Endothelial cell (in vitro differentiated cells): Measurements from ENCODE around the gene MOCS2. TPM values are rescaled to one million over a fixed set of nuclear protein-coding genes. Genes with fewer than 3 reads are reported as not detected.

Experiments used
- DNase-seq: peaks from one replicate; pipeline ENCODE4 v3.0.0; 2021; ENCODE audit warnings: low spot score
- H3K27ac Mint-ChIP-seq: one replicate; pipeline ENCODE4 v1.8.0; 2021; ENCODE audit warnings: mixed read lengths, inconsistent platforms; ENCODE audit not compliant: unreplicated experiment
- H3K27me3 Mint-ChIP-seq: one replicate; pipeline ENCODE4 v1.8.0; 2021; ENCODE audit warnings: mild to moderate bottlenecking, moderate library complexity, mixed read lengths, inconsistent platforms; ENCODE audit not compliant: unreplicated experiment
- H3K36me3 Mint-ChIP-seq: one replicate; pipeline ENCODE4 v1.8.0; 2021; ENCODE audit warnings: mild to moderate bottlenecking, low read depth, mixed read lengths, inconsistent platforms; ENCODE audit not compliant: unreplicated experiment
- H3K4me1 Mint-ChIP-seq: one replicate; pipeline ENCODE4 v1.8.0; 2021; ENCODE audit warnings: mild to moderate bottlenecking, mixed read lengths, inconsistent platforms; ENCODE audit not compliant: unreplicated experiment
- H3K4me3 Mint-ChIP-seq: one replicate; pipeline ENCODE4 v1.8.0; 2021; ENCODE audit warnings: mild to moderate bottlenecking, mixed read lengths, inconsistent platforms; ENCODE audit not compliant: unreplicated experiment
- H3K9me3 Mint-ChIP-seq: one replicate; pipeline ENCODE4 v1.8.0; 2021; ENCODE audit warnings: mixed read lengths, inconsistent platforms; ENCODE audit not compliant: unreplicated experiment
- total RNA-seq: library from RNA; stranded (reverse); fragmentation: NEBNext Ultra II Directional; extraction: Animal tissue kit (Norgen Biotek cat#: 25700); gene quantifications from one replicate; pipeline ENCODE4 v1.2.1, GENCODE V29; 2021; ENCODE audit not compliant: unreplicated experiment
- TF ChIP-seq, protein P1 (sequence below): fragments of 200-600 bp; sonication (generic); IDR thresholded peaks from one replicate; pipeline ENCODE4 v1.5.0; 2021; ENCODE audit warnings: antibody characterized with exemption; ENCODE audit not compliant: unreplicated experiment

MOCS2 gene
- total RNA-seq, 1 donor from 2014 or later, result 29.6 TPM

DNA sequence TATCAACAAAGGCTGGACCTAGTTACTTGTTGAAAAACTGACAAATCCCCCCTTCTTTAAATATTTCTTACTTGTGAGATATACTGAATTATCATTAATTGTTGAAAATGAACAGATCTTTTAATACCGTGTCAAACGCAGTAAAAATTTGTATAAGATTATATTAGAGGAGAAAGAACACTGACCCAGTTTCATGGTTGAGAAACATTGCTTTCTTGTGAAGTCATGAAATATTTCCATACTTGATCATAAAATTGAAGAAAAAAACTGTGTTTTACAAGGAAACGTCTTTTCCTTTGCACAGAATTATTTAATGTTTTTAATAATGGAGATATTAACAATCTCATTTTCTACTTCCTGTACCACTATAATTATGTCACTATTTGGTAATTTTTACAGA, 45.8 kb downstream of the MOCS2 start:
- no peaks in the 10 kb centered on the region for H3K4me1 Mint-ChIP-seq
- H3K4me3 Mint-ChIP-seq, result no peak overlapping the region
- H3K36me3 Mint-ChIP-seq, result peaks cover 11% of the 10 kb centered on the region
- TF ChIP-seq, protein P1, sequence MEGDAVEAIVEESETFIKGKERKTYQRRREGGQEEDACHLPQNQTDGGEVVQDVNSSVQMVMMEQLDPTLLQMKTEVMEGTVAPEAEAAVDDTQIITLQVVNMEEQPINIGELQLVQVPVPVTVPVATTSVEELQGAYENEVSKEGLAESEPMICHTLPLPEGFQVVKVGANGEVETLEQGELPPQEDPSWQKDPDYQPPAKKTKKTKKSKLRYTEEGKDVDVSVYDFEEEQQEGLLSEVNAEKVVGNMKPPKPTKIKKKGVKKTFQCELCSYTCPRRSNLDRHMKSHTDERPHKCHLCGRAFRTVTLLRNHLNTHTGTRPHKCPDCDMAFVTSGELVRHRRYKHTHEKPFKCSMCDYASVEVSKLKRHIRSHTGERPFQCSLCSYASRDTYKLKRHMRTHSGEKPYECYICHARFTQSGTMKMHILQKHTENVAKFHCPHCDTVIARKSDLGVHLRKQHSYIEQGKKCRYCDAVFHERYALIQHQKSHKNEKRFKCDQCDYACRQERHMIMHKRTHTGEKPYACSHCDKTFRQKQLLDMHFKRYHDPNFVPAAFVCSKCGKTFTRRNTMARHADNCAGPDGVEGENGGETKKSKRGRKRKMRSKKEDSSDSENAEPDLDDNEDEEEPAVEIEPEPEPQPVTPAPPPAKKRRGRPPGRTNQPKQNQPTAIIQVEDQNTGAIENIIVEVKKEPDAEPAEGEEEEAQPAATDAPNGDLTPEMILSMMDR, result no peak
- DNase-seq, result no peak
- no peak overlapping the region for H3K27ac Mint-ChIP-seq
- no peaks in the 10 kb centered on the region for H3K9me3 Mint-ChIP-seq
- no peaks in the 10 kb centered on the region for H3K27me3 Mint-ChIP-seq

DNA sequence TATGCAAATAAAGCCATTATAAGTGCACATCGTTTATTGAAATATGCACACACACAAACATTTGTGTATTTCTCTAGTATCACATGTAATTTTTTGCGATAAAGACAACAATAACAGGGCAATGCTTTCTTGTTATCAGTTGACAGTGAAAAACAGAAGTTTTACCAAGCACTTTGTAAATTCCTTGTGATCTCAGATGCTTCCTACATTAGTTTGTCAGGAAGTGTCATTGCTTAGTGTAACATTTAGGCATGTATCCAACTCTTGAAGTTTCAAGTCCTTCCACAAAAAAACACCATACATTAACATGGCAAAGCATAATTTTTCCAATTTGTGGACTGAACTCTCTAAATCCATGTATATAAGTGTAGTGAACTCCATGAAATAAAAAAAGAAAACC, 46.4 kb downstream of the MOCS2 start:
- DNase-seq, result no peak
- H3K9me3 Mint-ChIP-seq, result no peaks in the 10 kb centered on the region
- peaks cover 11% of the 10 kb centered on the region for H3K36me3 Mint-ChIP-seq
- H3K27me3 Mint-ChIP-seq, result no peaks in the 10 kb centered on the region
- H3K4me1 Mint-ChIP-seq, result no peaks in the 10 kb centered on the region
- no peak overlapping the region for H3K27ac Mint-ChIP-seq
- TF ChIP-seq, protein P1, result no peak
- no peak overlapping the region for H3K4me3 Mint-ChIP-seq

DNA sequence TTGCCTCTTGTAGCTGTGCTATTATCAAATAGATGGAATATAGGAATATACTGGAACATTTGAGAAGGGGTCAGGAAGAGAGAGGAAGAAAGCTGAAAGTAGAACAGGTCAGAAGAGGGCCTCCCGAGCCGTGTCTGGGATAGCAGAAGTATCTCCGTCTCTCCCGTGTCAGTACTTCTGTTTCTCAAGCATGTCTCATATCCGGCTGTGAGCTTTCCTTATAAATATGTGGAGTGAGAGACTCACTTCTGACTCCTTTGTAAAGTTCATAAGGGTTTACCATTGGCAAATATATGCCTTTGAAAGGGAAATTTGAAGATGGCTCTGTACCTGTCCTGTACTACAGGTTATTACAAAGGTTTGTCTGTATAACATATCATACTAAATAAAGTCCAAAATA, 50.3 kb downstream of the MOCS2 start:
- no peaks in the 10 kb centered on the region for H3K27me3 Mint-ChIP-seq
- peaks cover 5% of the 10 kb centered on the region for H3K36me3 Mint-ChIP-seq
- DNase-seq, result no peak
- H3K9me3 Mint-ChIP-seq, result no peaks in the 10 kb centered on the region
- H3K4me3 Mint-ChIP-seq, result no peak overlapping the region
- no peaks in the 10 kb centered on the region for H3K4me1 Mint-ChIP-seq
- TF ChIP-seq, protein P1, result no peak
- no peak overlapping the region for H3K27ac Mint-ChIP-seq

DNA sequence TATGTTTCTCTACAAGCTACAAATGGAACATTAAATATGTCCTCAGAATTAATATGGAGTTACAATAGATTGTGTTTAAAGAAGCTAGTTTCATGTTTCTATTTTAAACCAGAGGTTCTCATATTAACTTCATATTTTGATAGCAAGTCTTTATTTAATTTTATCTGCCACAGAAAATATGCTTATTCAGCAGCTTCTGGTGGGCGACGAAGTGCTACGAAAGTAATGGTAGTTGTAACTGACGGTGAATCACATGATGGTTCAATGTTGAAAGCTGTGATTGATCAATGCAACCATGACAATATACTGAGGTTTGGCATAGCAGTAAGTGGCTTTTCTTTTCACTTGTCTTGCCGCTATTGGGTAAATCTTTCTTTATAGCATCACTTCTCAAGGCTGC, 54.2 kb downstream of the MOCS2 start:
- no peak for DNase-seq
- no peaks in the 10 kb centered on the region for H3K4me1 Mint-ChIP-seq
- no peaks in the 10 kb centered on the region for H3K27me3 Mint-ChIP-seq
- peaks cover 5% of the 10 kb centered on the region for H3K36me3 Mint-ChIP-seq
- H3K9me3 Mint-ChIP-seq, result no peaks in the 10 kb centered on the region
- no peak overlapping the region for H3K4me3 Mint-ChIP-seq
- TF ChIP-seq, protein P1, result no peak
- no peak overlapping the region for H3K27ac Mint-ChIP-seq

DNA sequence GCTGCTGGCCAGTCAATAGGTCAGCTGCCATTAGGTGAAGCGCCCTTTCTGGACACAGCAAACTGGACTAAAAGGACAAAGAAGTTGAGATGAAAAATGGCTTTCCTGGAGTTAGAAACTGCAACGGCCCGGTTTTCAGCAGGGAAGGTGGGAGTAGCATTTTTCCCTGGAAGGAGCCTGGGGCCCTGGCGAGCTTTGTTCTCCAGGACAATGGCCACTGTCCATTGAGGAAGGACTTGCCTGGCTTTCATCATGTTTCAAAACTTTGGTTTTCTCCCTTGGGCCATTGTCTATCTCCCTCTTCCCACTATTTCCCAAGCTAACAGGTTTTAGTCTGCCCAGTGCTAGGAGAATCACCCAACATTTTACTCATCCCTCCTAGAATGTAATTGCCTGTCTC, 56.2 kb downstream of the MOCS2 start:
- Mint-ChIP-seq H3K4me3 (no peak overlapping the region), H3K9me3 (no peaks in the 10 kb centered on the region), H3K27me3 (no peaks in the 10 kb centered on the region), H3K27ac (no peak overlapping the region), H3K36me3 (no peaks in the 10 kb centered on the region), H3K4me1 (no peaks in the 10 kb centered on the region)
- no peak for DNase-seq
- TF ChIP-seq, protein P1, result no peak
